ENCODE results near the gene RBM15B. TPM values are rescaled to one million over a fixed set of nuclear protein-coding genes. Genes with fewer than 3 reads are reported as not detected.
"Not testable (repeated sequence)": the region's sequence is repeated elsewhere in the genome, so short reads cannot be mapped to it uniquely, and the experiment has no call there.

Gene RBM15B
- total RNA-seq, 1 donor from 2014 or later = 78.8 TPM

- Mint-ChIP-seq H3K27ac (ENCODE audit: unreplicated experiment) (no peak overlapping the region), H3K9me3 (peaks cover 3% of the 10 kb centered on the region), H3K36me3 (ENCODE audit: low read depth) (peaks cover 7% of the 10 kb centered on the region), H3K4me3 (no peak overlapping the region), H3K27me3 (ENCODE audit: low read depth) (no peaks in the 10 kb centered on the region), H3K4me1 (no peaks in the 10 kb centered on the region)
- no peak for DNase-seq (ENCODE audit: low read depth, low spot score)
- TF ChIP-seq CTCF (conservative IDR thresholded peaks at IDR 0.05) = no peak
Measured at GRCh38 chr3:51360806-51361205, 30.3 kb upstream of the RBM15B start.

GRCh38 chr3:51361746-51362145 is 29.3 kb upstream of the RBM15B start:
- no peak overlapping the region for H3K4me3 Mint-ChIP-seq
- peaks cover 3% of the 10 kb centered on the region for H3K9me3 Mint-ChIP-seq
- H3K36me3 Mint-ChIP-seq (ENCODE audit: low read depth) = peaks cover 7% of the 10 kb centered on the region
- TF ChIP-seq CTCF (conservative IDR thresholded peaks at IDR 0.05) = no peak
- peaks cover 2% of the 10 kb centered on the region for H3K27me3 Mint-ChIP-seq (ENCODE audit: low read depth)
- DNase-seq (ENCODE audit: low read depth, low spot score) = no peak
- no peak overlapping the region for H3K27ac Mint-ChIP-seq (ENCODE audit: unreplicated experiment)
- H3K4me1 Mint-ChIP-seq = no peaks in the 10 kb centered on the region

- H3K4me3 Mint-ChIP-seq = no peak overlapping the region
- no peak for TF ChIP-seq CTCF (conservative IDR thresholded peaks at IDR 0.05)
- H3K4me1 Mint-ChIP-seq = no peaks in the 10 kb centered on the region
- H3K27me3 Mint-ChIP-seq (ENCODE audit: low read depth) = peaks cover 3% of the 10 kb centered on the region
- no peak overlapping the region for H3K27ac Mint-ChIP-seq (ENCODE audit: unreplicated experiment)
- peaks cover 3% of the 10 kb centered on the region for H3K9me3 Mint-ChIP-seq
- peaks cover 10% of the 10 kb centered on the region for H3K36me3 Mint-ChIP-seq (ENCODE audit: low read depth)
- no peak for DNase-seq (ENCODE audit: low read depth, low spot score)
Measured at GRCh38 chr3:51362476-51362875, 28.6 kb upstream of the RBM15B start.

- not testable (repeated sequence) for H3K4me1 Mint-ChIP-seq; H3K27me3 Mint-ChIP-seq (ENCODE audit: low read depth); DNase-seq (ENCODE audit: low read depth, low spot score); H3K9me3 Mint-ChIP-seq; H3K4me3 Mint-ChIP-seq; H3K36me3 Mint-ChIP-seq (ENCODE audit: low read depth); H3K27ac Mint-ChIP-seq (ENCODE audit: unreplicated experiment)
Measured at GRCh38 chr3:51368276-51368675, 22.8 kb upstream of the RBM15B start.

- peak; percentile 69 for DNase-seq (ENCODE audit: low read depth, low spot score)
- Mint-ChIP-seq H3K4me3 (no peak overlapping the region), H3K36me3 (ENCODE audit: low read depth) (peaks cover 6% of the 10 kb centered on the region), H3K9me3 (peaks cover 3% of the 10 kb centered on the region), H3K4me1 (no peaks in the 10 kb centered on the region), H3K27ac (ENCODE audit: unreplicated experiment) (no peak overlapping the region), H3K27me3 (ENCODE audit: low read depth) (no peaks in the 10 kb centered on the region)
- TF ChIP-seq CTCF (conservative IDR thresholded peaks at IDR 0.05) = peak; percentile 87
Measured at GRCh38 chr3:51371943-51372557, 19.0 kb upstream of the RBM15B start.

GRCh38 chr3:51373658-51374421 is 17.2 kb upstream of the RBM15B start:
- no peaks in the 10 kb centered on the region for H3K27me3 Mint-ChIP-seq (ENCODE audit: low read depth)
- no peak for TF ChIP-seq CTCF (conservative IDR thresholded peaks at IDR 0.05)
- no peak for DNase-seq (ENCODE audit: low read depth, low spot score)
- H3K36me3 Mint-ChIP-seq (ENCODE audit: low read depth) = no peaks in the 10 kb centered on the region
- H3K27ac Mint-ChIP-seq (ENCODE audit: unreplicated experiment) = no peak overlapping the region
- H3K9me3 Mint-ChIP-seq = no peaks in the 10 kb centered on the region
- no peaks in the 10 kb centered on the region for H3K4me1 Mint-ChIP-seq
- H3K4me3 Mint-ChIP-seq = no peak overlapping the region
